ENCODE data around the gene PLXNA4. TPM values are rescaled to one million over a fixed set of nuclear protein-coding genes. Genes with fewer than 3 reads are reported as not detected.
A peak's percentile ranks its signal among the peaks of the same experiment; 100 is the strongest.

PLXNA4 gene
- total and polyA plus RNA-seq, 2 donors (not counting 1 experiment from before 2014, with no cell fraction given), result not detected

- Histone ChIP-seq H3K79me2 (ENCODE audit: control insufficient read depth, insufficient read depth, low read length) (no peaks in the 10 kb centered on the region), H2AFZ (ENCODE audit: insufficient read depth, low read depth, low read length, poor library complexity, severe bottlenecking) (no peak overlapping the region), H3K9me3 (ENCODE audit: control extremely low read depth in 1 of 3, control insufficient read depth in 2 of 3, insufficient read depth in 1 of 3, low read length in 2 of 3) (no peaks in the 10 kb centered on the region), H3K9ac (ENCODE audit: low read length) (no peak overlapping the region), H3K36me3 (replicated peaks in 1 of 2; ENCODE audit: control extremely low read depth in 1 of 2, control insufficient read depth in 1 of 2, extremely low read depth in 1 of 2, insufficient read depth in 2 of 2, low read length in 1 of 2) (no peaks in the 10 kb centered on the region), H3K4me2 (replicated peaks; ENCODE audit: low read depth, low read length, poor library complexity, severe bottlenecking) (no peak overlapping the region), H4K20me1 (ENCODE audit: control insufficient read depth, insufficient read depth, low read length, poor library complexity, severe bottlenecking) (no peaks in the 10 kb centered on the region), H3K4me3 (ENCODE audit: control extremely low read depth in 1 of 5, extremely low read depth in 1 of 5, insufficient read depth in 1 of 5, low read depth in 2 of 5, low read length in 4 of 5) (no peak overlapping the region), H3K27me3 (replicated peaks in 1 of 4; ENCODE audit: control extremely low read depth in 1 of 4, control insufficient read depth in 3 of 4, insufficient read depth in 4 of 4, low read length in 3 of 4) (peaks cover 0 to 59% (median 25%) of the 10 kb centered on the region in 4 experiments), H3K4me1 (ENCODE audit: control insufficient read depth in 2 of 2, insufficient read depth in 2 of 2, low read length in 2 of 2) (no peaks in the 10 kb centered on the region), H3K27ac (ENCODE audit: low read length in 2 of 2) (no peak overlapping the region)
- TF ChIP-seq EZH2 (IDR thresholded peaks at IDR 0.05; ENCODE audit: borderline replicate concordance, insufficient read depth, low read depth, low read length, poor library complexity, severe bottlenecking) (no peak), CTCF (IDR thresholded peaks at IDR 0.05) (no peak)
- intact Hi-C loops (cut with micrococcal nuclease), result no loop called here
- ATAC-seq (ENCODE audit: low read depth), result no peak
- Mint-ChIP-seq H3K4me1 (peaks cover 6% of the 10 kb centered on the region), H3K27ac (no peak overlapping the region), H3K27me3 (peaks cover 75% of the 10 kb centered on the region), H3K4me3 (peak overlapping the region; percentile 26), H3K9me3 (ENCODE audit: insufficient read depth) (no peaks in the 10 kb centered on the region)
- 69% methylated on average over 3 of the region's 3 CpGs for WGBS (ENCODE audit: insufficient coverage)
- DNase-seq, result no peak
- POLR2A ChIA-PET, result no interaction called here
- CTCF ChIA-PET, result no interaction called here
Observed at GRCh38 chr7:132578050-132578370, 1.7 kb upstream of the PLXNA4 start.

- H3K9ac ChIP-seq (ENCODE audit: low read length), result no peak overlapping the region
- no peaks in the 10 kb centered on the region for H3K36me3 ChIP-seq (replicated peaks in 1 of 2; ENCODE audit: control extremely low read depth in 1 of 2, control insufficient read depth in 1 of 2, extremely low read depth in 1 of 2, insufficient read depth in 2 of 2, low read length in 1 of 2)
- H3K4me3 ChIP-seq (ENCODE audit: control extremely low read depth in 1 of 5, extremely low read depth in 1 of 5, insufficient read depth in 1 of 5, low read depth in 2 of 5, low read length in 4 of 5), result no peak overlapping the region
- ChIA-PET POLR2A (no interaction called here), CTCF (no interaction called here)
- no peak for ATAC-seq (ENCODE audit: low read depth)
- intact Hi-C loops (cut with micrococcal nuclease), result no loop called here
- H3K4me2 ChIP-seq (replicated peaks; ENCODE audit: low read depth, low read length, poor library complexity, severe bottlenecking), result no peak overlapping the region
- no peak for DNase-seq
- Mint-ChIP-seq H3K4me1 (peaks cover 6% of the 10 kb centered on the region), H3K27ac (no peak overlapping the region), H3K9me3 (ENCODE audit: insufficient read depth) (no peaks in the 10 kb centered on the region), H3K4me3 (peak overlapping the region; percentile 26), H3K27me3 (peaks cover 76% of the 10 kb centered on the region)
- H3K9me3 ChIP-seq (ENCODE audit: control extremely low read depth in 1 of 3, control insufficient read depth in 2 of 3, insufficient read depth in 1 of 3, low read length in 2 of 3), result no peaks in the 10 kb centered on the region
- H3K27me3 ChIP-seq (replicated peaks in 1 of 4; ENCODE audit: control extremely low read depth in 1 of 4, control insufficient read depth in 3 of 4, insufficient read depth in 4 of 4, low read length in 3 of 4), result peaks cover 0 to 65% (median 27%) of the 10 kb centered on the region in 4 experiments
- 7% methylated on average over 60 of the region's 65 CpGs for WGBS (ENCODE audit: insufficient coverage)
- H4K20me1 ChIP-seq (ENCODE audit: control insufficient read depth, insufficient read depth, low read length, poor library complexity, severe bottlenecking), result no peaks in the 10 kb centered on the region
- TF ChIP-seq CTCF (IDR thresholded peaks at IDR 0.05) (no peak), EZH2 (IDR thresholded peaks at IDR 0.05; ENCODE audit: borderline replicate concordance, insufficient read depth, low read depth, low read length, poor library complexity, severe bottlenecking) (no peak)
- no peaks in the 10 kb centered on the region for H3K4me1 ChIP-seq (ENCODE audit: control insufficient read depth in 2 of 2, insufficient read depth in 2 of 2, low read length in 2 of 2)
- H2AFZ ChIP-seq (ENCODE audit: insufficient read depth, low read depth, low read length, poor library complexity, severe bottlenecking), result no peak overlapping the region
- H3K79me2 ChIP-seq (ENCODE audit: control insufficient read depth, insufficient read depth, low read length), result no peaks in the 10 kb centered on the region
- no peak overlapping the region for H3K27ac ChIP-seq (ENCODE audit: low read length in 2 of 2)
Observed at GRCh38 chr7:132577206-132578049, 1.2 kb upstream of the PLXNA4 start.

All from B cell (primary cell).